Peyer's patch (tissue), 4 donors: Measurements from ENCODE around the gene BAIAP2. TPM values are rescaled to one million over a fixed set of nuclear protein-coding genes. Genes with fewer than 3 reads are reported as not detected.

Experiments
- DNase-seq, 3 donors: peaks; one replicate each; pipeline ENCODE4 v3.0.0-alpha.2; 2017 to 2019
- H3K27ac ChIP-seq, 4 donors: fragments of 200-600 bp; sonication (generic); one replicate each; pipeline ENCODE4 v1.5.1; 2016 to 2019
- H3K27me3 ChIP-seq, 2 donors: fragments of 200-600 bp; sonication (generic); one replicate each; pipeline ENCODE4 v1.5.1; 2019
- H3K36me3 ChIP-seq, 3 donors: fragments of 200-600 bp; sonication (generic); one replicate each; pipeline ENCODE4 v1.5.1; 2016 to 2019
- H3K4me1 ChIP-seq, 4 donors: fragments of 200-600 bp; sonication (generic); one replicate each; pipeline ENCODE4 v1.5.1; 2016 to 2019
- H3K4me3 ChIP-seq, 4 donors: fragments of 200-600 bp; sonication (generic); 1 replicate in 3 of 4; 2 replicates in 1 of 4; pipeline ENCODE4 v1.5.1; 2016 to 2019; ENCODE audit warnings: mild to moderate bottlenecking in 1 of 4
- H3K9me3 ChIP-seq, 4 donors: fragments of 200-600 bp; sonication (generic); one replicate each; pipeline ENCODE4 v1.5.1; 2016 to 2019; ENCODE audit warnings: mild to moderate bottlenecking in 1 of 4
- CTCF ChIP-seq, 6 experiments: fragments of 450-650 bp in 4 of 6; fragments of 200-600 bp in 2 of 6; sonication (generic) in 1 of 6; IDR thresholded peaks; one replicate each; pipeline ENCODE4 v1.5.1; 2017 to 2019; ENCODE audit warnings: antibody characterized with exemption in 6 of 6, mild to moderate bottlenecking in 3 of 6, moderate library complexity in 1 of 6
- POLR2A ChIP-seq, 2 donors: fragments of 450-650 bp; IDR thresholded peaks; one replicate each; pipeline ENCODE4 v1.5.1; 2017; ENCODE audit warnings: antibody characterized with exemption in 2 of 2, mild to moderate bottlenecking in 2 of 2, moderate library complexity in 2 of 2
- total RNA-seq, 4 donors: library from RNA; depleted of rRNA; stranded (reverse); fragments of >200 nt; gene quantifications; one replicate each; pipeline ENCODE4 v1.1.0, GENCODE V29; 2016

Gene BAIAP2
- total RNA-seq, 4 donors from 2014 or later: 10.2 to 61.9 (median 17.6) TPM

DNA sequence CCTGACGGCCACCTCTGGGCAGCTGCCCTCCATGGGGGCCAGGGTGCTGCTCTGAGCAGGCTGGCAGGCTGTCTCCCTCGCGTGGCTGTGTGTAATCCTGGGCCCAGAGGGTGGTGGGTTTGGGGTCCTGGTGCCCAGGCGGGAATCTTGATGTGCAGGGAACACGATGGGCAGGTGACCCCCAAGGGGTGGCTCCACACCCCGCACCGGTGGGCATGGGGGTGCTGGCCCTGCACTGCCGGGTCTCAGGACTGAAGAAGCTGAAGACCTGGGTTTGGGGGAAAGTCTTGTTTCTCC, 34.7 kb upstream of the BAIAP2 start:
- Histone ChIP-seq H3K36me3 (peaks cover 0 to 49% (median 0%) of the 10 kb centered on the region in 3 donors), H3K27ac (no peak overlapping the region)

DNA sequence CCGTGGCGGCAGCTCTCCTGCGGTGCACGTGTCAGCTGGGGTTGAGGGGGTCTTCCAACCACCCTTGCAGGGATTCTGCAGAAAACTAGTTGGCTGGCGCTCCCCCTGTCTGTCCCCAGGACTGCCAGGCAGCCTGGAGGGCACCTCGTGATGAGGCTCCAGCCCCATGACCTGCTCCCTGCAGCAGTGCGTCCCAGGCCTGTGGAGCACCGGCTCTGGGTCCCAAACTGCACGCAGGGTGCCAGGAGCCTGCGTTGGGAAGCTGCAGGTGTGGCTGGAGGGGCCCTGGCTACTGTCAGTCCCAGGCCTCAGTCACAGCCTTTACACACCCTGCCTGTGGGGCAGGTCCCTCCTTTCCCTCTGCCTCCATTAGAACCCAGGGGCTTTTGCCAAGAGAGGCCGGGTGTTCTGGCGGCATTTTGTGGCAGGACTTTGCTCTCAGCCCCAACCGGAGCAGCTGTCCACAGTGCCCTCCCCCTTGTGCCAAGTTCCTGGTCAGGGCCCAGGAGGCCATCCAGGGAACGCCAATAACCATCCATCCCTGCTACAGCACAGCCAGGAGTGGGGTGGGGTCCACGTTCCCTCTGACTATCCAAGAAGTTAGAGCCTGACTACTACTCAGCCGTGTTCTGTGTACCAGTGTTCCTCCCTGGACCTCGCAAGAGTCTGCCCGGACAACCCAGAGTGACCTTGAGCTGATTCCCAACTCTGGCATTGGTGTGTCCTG, 34.2 kb upstream of the BAIAP2 start:
- H3K4me3 ChIP-seq: no peak overlapping the region
- no peak for DNase-seq
- TF ChIP-seq CTCF (IDR thresholded peaks at IDR 0.05) (no peak), POLR2A (IDR thresholded peaks at IDR 0.05) (no peak)
- no peaks in the 10 kb centered on the region for H3K9me3 ChIP-seq
- H3K36me3 ChIP-seq: peaks cover 0 to 44% (median 0%) of the 10 kb centered on the region in 3 donors
- H3K27me3 ChIP-seq: peaks cover 0 to 13% of the 10 kb centered on the region in 2 donors
- H3K4me1 ChIP-seq: peaks cover 0 to 49% (median 12%) of the 10 kb centered on the region in 4 donors
- no peak overlapping the region for H3K27ac ChIP-seq

More for the DNA sequence above, 34.7 kb upstream of the BAIAP2 start:
- Histone ChIP-seq H3K4me1 (peaks cover 0 to 49% (median 12%) of the 10 kb centered on the region in 4 donors), H3K4me3 (no peak overlapping the region), H3K9me3 (no peaks in the 10 kb centered on the region), H3K27me3 (peaks cover 0 to 13% of the 10 kb centered on the region in 2 donors)
- TF ChIP-seq CTCF (IDR thresholded peaks at IDR 0.05) (no peak), POLR2A (IDR thresholded peaks at IDR 0.05) (no peak)
- no peak for DNase-seq

DNA sequence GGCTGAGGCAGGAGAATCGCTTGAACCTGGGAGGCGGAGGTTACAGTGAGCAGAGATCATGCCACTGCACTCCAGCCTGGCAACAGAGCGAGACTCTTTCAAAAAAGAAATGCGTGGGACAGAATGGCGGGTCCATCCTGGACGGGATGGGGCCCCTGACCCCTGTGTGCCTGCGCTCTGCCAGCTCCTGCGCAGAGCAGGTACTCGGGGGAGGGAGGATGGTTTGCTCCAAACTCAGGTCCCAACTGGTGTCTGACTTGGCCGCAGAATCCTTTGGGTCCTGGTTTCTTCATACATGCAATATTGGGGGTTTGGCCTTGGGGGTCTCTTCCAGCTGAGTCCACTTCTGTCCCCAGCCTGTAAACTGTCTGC, 33.0 kb upstream of the BAIAP2 start:
- Histone ChIP-seq H3K9me3 (no peaks in the 10 kb centered on the region), H3K4me3 (no peak overlapping the region), H3K27ac (peak overlapping the region in 1 of 4 donors; percentile 32), H3K4me1 (peaks cover 0 to 49% (median 12%) of the 10 kb centered on the region in 4 donors), H3K27me3 (peaks cover 0 to 13% of the 10 kb centered on the region in 2 donors), H3K36me3 (peaks cover 0 to 32% (median 0%) of the 10 kb centered on the region in 3 donors)
- TF ChIP-seq POLR2A (IDR thresholded peaks at IDR 0.05) (no peak), CTCF (IDR thresholded peaks at IDR 0.05) (no peak)
- DNase-seq: peak in 1 of 3 donors; percentile 46

DNA sequence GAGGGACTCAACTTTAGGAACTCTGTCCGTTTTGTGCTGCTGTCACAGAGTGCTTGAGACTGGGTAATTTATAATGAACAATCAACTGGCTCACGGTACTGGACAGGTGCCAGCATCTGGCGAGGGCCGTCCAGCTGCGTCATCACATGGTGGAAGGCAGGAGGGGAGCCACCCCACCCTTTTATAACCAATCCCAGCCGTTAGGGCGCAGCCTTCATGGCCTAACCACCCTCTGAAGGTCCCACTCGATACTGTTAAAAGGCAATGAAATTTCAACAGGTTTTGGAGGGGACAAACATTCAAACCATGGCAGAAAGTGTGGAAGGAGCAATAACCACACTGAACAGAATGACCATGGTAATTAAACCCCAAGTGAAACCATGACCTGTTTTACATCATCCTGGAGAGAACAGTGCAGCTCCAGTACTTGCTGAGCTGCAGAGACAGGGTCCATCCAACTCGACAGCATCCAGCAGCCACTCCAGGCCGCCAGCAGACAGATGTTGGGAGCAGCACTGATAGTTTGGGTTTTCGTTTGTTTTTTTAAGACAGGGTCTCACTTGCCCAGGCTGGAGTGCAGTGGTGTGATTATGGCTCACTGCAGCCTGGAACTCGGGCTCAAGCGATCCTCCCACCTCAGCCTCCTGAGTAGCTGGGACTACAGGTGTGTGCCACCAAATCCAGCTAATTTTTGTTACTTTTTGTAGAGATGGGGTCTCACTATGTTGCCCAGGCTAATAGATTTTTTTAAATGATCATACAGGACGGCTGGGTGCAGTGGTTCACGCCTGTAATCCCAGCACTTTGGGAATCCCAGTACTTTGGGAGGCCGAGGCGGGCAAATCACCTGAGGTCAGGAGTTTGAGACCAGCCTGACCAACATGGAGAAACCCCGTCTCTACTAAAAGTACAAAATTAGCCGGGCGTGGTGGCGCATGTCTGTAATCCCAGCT, 32.3 kb upstream of the BAIAP2 start:
- H3K4me3 ChIP-seq: no peak overlapping the region
- TF ChIP-seq POLR2A (IDR thresholded peaks at IDR 0.05) (no peak), CTCF (IDR thresholded peaks at IDR 0.05) (no peak)
- H3K4me1 ChIP-seq: peaks cover 0 to 49% (median 12%) of the 10 kb centered on the region in 4 donors
- H3K27me3 ChIP-seq: peaks cover 0 to 13% of the 10 kb centered on the region in 2 donors
- DNase-seq: peak in 2 of 3 donors; percentile 85 to 87
- no peaks in the 10 kb centered on the region for H3K9me3 ChIP-seq
- H3K27ac ChIP-seq: peak overlapping the region in 2 of 4 donors; percentile 18 to 32
- peaks cover 0 to 25% (median 0%) of the 10 kb centered on the region in 3 donors for H3K36me3 ChIP-seq

GRCh38 chr17:81003711-81004475, 31.1 kb upstream of the BAIAP2 start:
- DNase-seq: peak in 1 of 3 donors; percentile 56
- TF ChIP-seq CTCF (IDR thresholded peaks at IDR 0.05) (no peak), POLR2A (IDR thresholded peaks at IDR 0.05) (no peak)

More at GRCh38 chr17:81003711-81004475, 31.1 kb upstream of the BAIAP2 start:
- Histone ChIP-seq H3K27ac (no peak overlapping the region), H3K27me3 (peaks cover 0 to 13% of the 10 kb centered on the region in 2 donors), H3K36me3 (peaks cover 0 to 13% (median 0%) of the 10 kb centered on the region in 3 donors), H3K4me1 (peaks cover 0 to 49% (median 12%) of the 10 kb centered on the region in 4 donors), H3K4me3 (peak overlapping the region in 3 of 4 donors; percentile 28 to 43 (median 40)), H3K9me3 (no peaks in the 10 kb centered on the region)
